Neural progenitor cell (in vitro differentiated cells): Measurements from ENCODE around the gene HSF4. TPM values are rescaled to one million over a fixed set of nuclear protein-coding genes. Genes with fewer than 3 reads are reported as not detected.

Source experiments
- DNase-seq: peaks from one replicate; pipeline ENCODE4 v3.0.0-alpha.2; 2016; ENCODE audit warnings: low spot score
- H2AFZ ChIP-seq: fragments of 200-600 bp; sonication (generic); replicated peaks from 2 replicates; pipeline ENCODE4 v1.6.1; 2016; ENCODE audit warnings: antibody characterized with exemption
- H3F3A ChIP-seq: fragments of 200-600 bp; sonication (generic); 2 replicates; pipeline ENCODE4 v1.6.1; 2016; ENCODE audit warnings: antibody characterized with exemption, low read depth
- H3K27ac ChIP-seq: fragments of 200-600 bp; sonication (generic); 2 replicates; pipeline ENCODE4 v1.5.1; 2016; ENCODE audit warnings: mild to moderate bottlenecking
- H3K27me3 ChIP-seq: fragments of 200-600 bp; sonication (generic); 2 replicates; pipeline ENCODE4 v1.6.1; 2016; ENCODE audit warnings: mild to moderate bottlenecking, moderate library complexity
- H3K36me3 ChIP-seq: fragments of 200-600 bp; sonication (generic); 2 replicates; pipeline ENCODE4 v1.5.1; 2016
- H3K4me1 ChIP-seq: fragments of 200-600 bp; sonication (generic); 2 replicates; pipeline ENCODE4 v1.6.1; 2016; ENCODE audit warnings: mixed run types
- H3K4me2 ChIP-seq: fragments of 200-600 bp; sonication (generic); 2 replicates; pipeline ENCODE4 v1.6.1; 2016
- H3K4me3 ChIP-seq: fragments of 200-600 bp; sonication (generic); 2 replicates; pipeline ENCODE4 v1.5.1; 2016
- H3K79me2 ChIP-seq: fragments of 200-600 bp; sonication (generic); 2 replicates; pipeline ENCODE4 v1.6.1; 2016; ENCODE audit warnings: low read depth
- H3K9ac ChIP-seq: fragments of 200-600 bp; sonication (generic); 2 replicates; pipeline ENCODE4 v1.6.1; 2016
- H3K9me3 ChIP-seq: fragments of 200-600 bp; sonication (generic); 2 replicates; pipeline ENCODE4 v1.5.1; 2016; ENCODE audit warnings: low read depth
- H4K20me1 ChIP-seq: fragments of 200-600 bp; sonication (generic); 2 replicates; pipeline ENCODE4 v1.6.1; 2016; ENCODE audit warnings: low read depth
- H3K27ac Mint-ChIP-seq: 3 replicates; pipeline ENCODE4 v1.8.0; 2021; ENCODE audit warnings: mixed read lengths
- H3K27me3 Mint-ChIP-seq: 2 replicates; pipeline ENCODE4 v1.8.0; 2022; ENCODE audit warnings: low read depth, mild to moderate bottlenecking, inconsistent platforms, moderate library complexity, mixed read lengths; ENCODE audit not compliant: insufficient read depth
- H3K36me3 Mint-ChIP-seq: 3 replicates; pipeline ENCODE4 v1.8.0; 2021; ENCODE audit warnings: mixed read lengths
- H3K4me1 Mint-ChIP-seq: 3 replicates; pipeline ENCODE4 v1.8.0; 2021; ENCODE audit warnings: mixed read lengths
- H3K4me3 Mint-ChIP-seq: 3 replicates; pipeline ENCODE4 v1.8.0; 2021; ENCODE audit warnings: mild to moderate bottlenecking, moderate library complexity, mixed read lengths
- H3K9me3 Mint-ChIP-seq: 3 replicates; pipeline ENCODE4 v1.8.0; 2020; ENCODE audit warnings: mixed read lengths
- EZH2 ChIP-seq: fragments of 200-600 bp; sonication (generic); IDR thresholded peaks from 2 replicates; pipeline ENCODE4 v1.6.1; 2017; ENCODE audit warnings: antibody characterized with exemption, mild to moderate bottlenecking, moderate library complexity
- EZH2phosphoT487 ChIP-seq: fragments of 200-600 bp; sonication (generic); IDR thresholded peaks from 2 replicates; pipeline ENCODE4 v1.6.1; 2017; ENCODE audit warnings: antibody characterized with exemption
- total RNA-seq: library from RNA; depleted of rRNA; stranded (reverse); fragments of >200 nt; gene quantifications from 2 replicates; pipeline ENCODE4 v1.2.3, GENCODE V29; 2015; ENCODE audit warnings: low replicate concordance
- TF ChIP-seq, protein P1 (sequence below): fragments of 200-600 bp; sonication (generic); IDR thresholded peaks from 2 replicates; pipeline ENCODE4 v1.5.1; 2017; ENCODE audit warnings: antibody characterized with exemption, mild to moderate bottlenecking

Gene HSF4
- total RNA-seq, 1 donor from 2014 or later: not detected

DNA sequence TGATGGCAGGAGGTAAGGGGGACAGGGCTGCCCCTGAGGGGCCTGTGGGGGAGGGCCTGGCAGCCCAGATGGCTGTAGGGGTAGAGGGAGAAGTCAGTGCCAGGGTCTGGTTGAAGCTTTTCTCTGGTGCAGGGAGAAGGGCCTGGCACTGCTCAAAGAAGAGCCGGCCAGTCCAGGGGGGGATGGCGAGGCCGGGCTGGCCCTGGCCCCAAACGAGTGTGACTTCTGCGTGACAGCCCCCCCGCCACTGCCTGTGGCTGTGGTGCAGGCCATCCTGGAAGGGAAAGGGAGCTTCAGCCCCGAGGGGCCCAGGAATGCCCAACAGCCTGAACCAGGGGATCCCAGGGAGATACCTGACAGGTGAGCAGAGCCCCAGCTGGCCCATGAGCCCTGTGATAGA lies 3.0 kb downstream of the HSF4 start:
- Mint-ChIP-seq H3K4me3 (no peak overlapping the region), H3K9me3 (no peaks in the 10 kb centered on the region), H3K27me3 (peaks cover 67% of the 10 kb centered on the region), H3K36me3 (no peaks in the 10 kb centered on the region), H3K4me1 (peaks cover 12% of the 10 kb centered on the region), H3K27ac (no peak overlapping the region)
- Histone ChIP-seq H3K79me2 (no peaks in the 10 kb centered on the region), H2AFZ (no peak overlapping the region), H3K4me1 (peaks cover 7% of the 10 kb centered on the region), H3K27me3 (peaks cover 100% of the 10 kb centered on the region), H3K9me3 (no peaks in the 10 kb centered on the region), H3K4me3 (no peak overlapping the region), H3K4me2 (no peak overlapping the region), H3K9ac (no peak overlapping the region), H3K36me3 (no peaks in the 10 kb centered on the region), H4K20me1 (peaks cover 30% of the 10 kb centered on the region), H3K27ac (no peak overlapping the region), H3F3A (peaks cover 24% of the 10 kb centered on the region)
- TF ChIP-seq, protein P1, sequence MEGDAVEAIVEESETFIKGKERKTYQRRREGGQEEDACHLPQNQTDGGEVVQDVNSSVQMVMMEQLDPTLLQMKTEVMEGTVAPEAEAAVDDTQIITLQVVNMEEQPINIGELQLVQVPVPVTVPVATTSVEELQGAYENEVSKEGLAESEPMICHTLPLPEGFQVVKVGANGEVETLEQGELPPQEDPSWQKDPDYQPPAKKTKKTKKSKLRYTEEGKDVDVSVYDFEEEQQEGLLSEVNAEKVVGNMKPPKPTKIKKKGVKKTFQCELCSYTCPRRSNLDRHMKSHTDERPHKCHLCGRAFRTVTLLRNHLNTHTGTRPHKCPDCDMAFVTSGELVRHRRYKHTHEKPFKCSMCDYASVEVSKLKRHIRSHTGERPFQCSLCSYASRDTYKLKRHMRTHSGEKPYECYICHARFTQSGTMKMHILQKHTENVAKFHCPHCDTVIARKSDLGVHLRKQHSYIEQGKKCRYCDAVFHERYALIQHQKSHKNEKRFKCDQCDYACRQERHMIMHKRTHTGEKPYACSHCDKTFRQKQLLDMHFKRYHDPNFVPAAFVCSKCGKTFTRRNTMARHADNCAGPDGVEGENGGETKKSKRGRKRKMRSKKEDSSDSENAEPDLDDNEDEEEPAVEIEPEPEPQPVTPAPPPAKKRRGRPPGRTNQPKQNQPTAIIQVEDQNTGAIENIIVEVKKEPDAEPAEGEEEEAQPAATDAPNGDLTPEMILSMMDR: no peak
- TF ChIP-seq EZH2: no peak
- no peak for TF ChIP-seq EZH2phosphoT487
- no peak for DNase-seq

DNA sequence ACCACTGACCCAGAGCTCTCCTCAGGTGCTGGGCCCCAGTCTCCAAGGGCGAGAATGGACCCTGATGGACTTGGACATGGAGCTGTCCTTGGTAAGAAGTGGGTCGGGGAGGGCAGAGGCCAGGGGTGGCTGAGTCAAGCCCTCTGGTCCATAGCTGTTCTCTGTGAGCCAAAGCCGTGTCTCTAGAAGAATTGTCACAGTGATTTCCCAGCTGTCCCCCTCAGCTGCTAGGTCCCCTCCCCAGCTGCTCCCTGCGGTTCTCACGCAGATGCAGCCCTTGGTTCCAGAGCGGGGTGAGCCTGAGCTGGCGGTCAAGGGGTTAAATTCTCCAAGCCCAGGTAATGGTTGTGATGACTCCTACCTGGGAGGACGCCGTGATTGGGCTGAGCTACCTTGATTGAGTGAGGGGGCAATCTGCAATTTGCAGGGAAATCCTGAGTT lies 4.5 kb downstream of the HSF4 start:
- H3K9me3 Mint-ChIP-seq: no peaks in the 10 kb centered on the region
- H3K36me3 Mint-ChIP-seq: no peaks in the 10 kb centered on the region
- TF ChIP-seq, protein P1: no peak
- TF ChIP-seq EZH2phosphoT487 (no peak), EZH2 (no peak)
- H3K4me3 ChIP-seq: no peak overlapping the region
- H3K4me1 ChIP-seq: peaks cover 11% of the 10 kb centered on the region
- no peaks in the 10 kb centered on the region for H3K36me3 ChIP-seq
- H3K4me1 Mint-ChIP-seq: peaks cover 23% of the 10 kb centered on the region
- no peak overlapping the region for H3K4me2 ChIP-seq
- H3K9ac ChIP-seq: no peak overlapping the region
- no peaks in the 10 kb centered on the region for H3K79me2 ChIP-seq
- no peak overlapping the region for H3K27ac Mint-ChIP-seq
- H3K27ac ChIP-seq: no peak overlapping the region
- no peak overlapping the region for H2AFZ ChIP-seq
- H3K9me3 ChIP-seq: no peaks in the 10 kb centered on the region
- H3K27me3 Mint-ChIP-seq: peaks cover 76% of the 10 kb centered on the region
- peak overlapping the region; percentile 27 for H3K4me3 Mint-ChIP-seq
- no peak for DNase-seq
- peaks cover 36% of the 10 kb centered on the region for H4K20me1 ChIP-seq
- H3F3A ChIP-seq: peaks cover 30% of the 10 kb centered on the region
- peaks cover 100% of the 10 kb centered on the region for H3K27me3 ChIP-seq

DNA sequence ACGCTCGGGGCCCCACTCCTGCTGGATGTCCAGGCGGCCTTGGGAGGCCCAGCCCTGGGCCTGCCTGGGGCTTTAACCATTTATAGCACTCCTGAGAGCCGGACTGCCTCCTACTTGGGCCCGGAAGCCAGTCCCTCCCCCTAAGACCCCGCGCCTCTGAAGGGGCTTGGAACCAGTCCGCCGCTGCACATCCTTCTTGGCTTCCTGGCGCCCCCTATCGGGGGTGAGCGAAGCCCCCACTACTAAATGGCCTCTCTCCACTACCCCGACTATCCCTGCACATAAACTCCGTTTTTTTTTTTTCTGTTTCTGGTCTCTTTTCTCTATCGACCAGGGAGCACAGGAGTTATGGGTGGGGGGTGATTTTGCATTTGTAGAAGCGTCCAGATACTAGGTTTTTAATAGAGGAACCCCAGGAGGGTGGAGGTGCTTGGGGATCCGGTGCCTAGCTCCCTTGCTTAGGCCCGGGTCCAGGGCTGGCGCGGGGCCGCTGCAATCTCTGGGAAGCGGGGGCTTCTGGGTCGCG lies 5.2 kb downstream of the HSF4 start:
- H3F3A ChIP-seq: peaks cover 37% of the 10 kb centered on the region
- H3K79me2 ChIP-seq: no peaks in the 10 kb centered on the region
- H2AFZ ChIP-seq: peak overlapping the region; percentile 83
- H3K27me3 ChIP-seq: peaks cover 100% of the 10 kb centered on the region
- TF ChIP-seq, protein P1: peak; percentile 87
- TF ChIP-seq EZH2phosphoT487 (peak; percentile 43), EZH2 (peak; percentile 70)
- peaks cover 36% of the 10 kb centered on the region for H4K20me1 ChIP-seq
- no peak overlapping the region for H3K27ac ChIP-seq
- H3K27me3 Mint-ChIP-seq: peaks cover 73% of the 10 kb centered on the region
- no peaks in the 10 kb centered on the region for H3K36me3 Mint-ChIP-seq
- H3K4me1 Mint-ChIP-seq: peaks cover 23% of the 10 kb centered on the region
- H3K4me2 ChIP-seq: peak overlapping the region; percentile 80
- H3K9ac ChIP-seq: no peak overlapping the region
- no peaks in the 10 kb centered on the region for H3K36me3 ChIP-seq
- peaks cover 11% of the 10 kb centered on the region for H3K4me1 ChIP-seq
- no peaks in the 10 kb centered on the region for H3K9me3 Mint-ChIP-seq
- peak overlapping the region; percentile 86 for H3K4me3 Mint-ChIP-seq
- no peaks in the 10 kb centered on the region for H3K9me3 ChIP-seq
- H3K4me3 ChIP-seq: peak overlapping the region; percentile 63
- peak; percentile 93 for DNase-seq
- H3K27ac Mint-ChIP-seq: peak overlapping the region; percentile 53
